AML-193 (cell line): ENCODE data around the gene SCYGR5.
"Not testable (repeated sequence)": the region's sequence is repeated elsewhere in the genome, so short reads cannot be mapped to it uniquely, and the experiment has no call there.

Source experiments
- DNase-seq, 2 experiments: peaks; one replicate each; lab custom pipeline; 2025; lab: John Stamatoyannopoulos, UW

Gene SCYGR5

GRCh38 chr2:227666631-227667170 is at the start of gene SCYGR5:
Gene SCYGR5 (plus strand): TSS chr2:227666804. CDS start chr2:227666804, 0 bp downstream.
- not testable (repeated sequence) for DNase-seq

DNA sequence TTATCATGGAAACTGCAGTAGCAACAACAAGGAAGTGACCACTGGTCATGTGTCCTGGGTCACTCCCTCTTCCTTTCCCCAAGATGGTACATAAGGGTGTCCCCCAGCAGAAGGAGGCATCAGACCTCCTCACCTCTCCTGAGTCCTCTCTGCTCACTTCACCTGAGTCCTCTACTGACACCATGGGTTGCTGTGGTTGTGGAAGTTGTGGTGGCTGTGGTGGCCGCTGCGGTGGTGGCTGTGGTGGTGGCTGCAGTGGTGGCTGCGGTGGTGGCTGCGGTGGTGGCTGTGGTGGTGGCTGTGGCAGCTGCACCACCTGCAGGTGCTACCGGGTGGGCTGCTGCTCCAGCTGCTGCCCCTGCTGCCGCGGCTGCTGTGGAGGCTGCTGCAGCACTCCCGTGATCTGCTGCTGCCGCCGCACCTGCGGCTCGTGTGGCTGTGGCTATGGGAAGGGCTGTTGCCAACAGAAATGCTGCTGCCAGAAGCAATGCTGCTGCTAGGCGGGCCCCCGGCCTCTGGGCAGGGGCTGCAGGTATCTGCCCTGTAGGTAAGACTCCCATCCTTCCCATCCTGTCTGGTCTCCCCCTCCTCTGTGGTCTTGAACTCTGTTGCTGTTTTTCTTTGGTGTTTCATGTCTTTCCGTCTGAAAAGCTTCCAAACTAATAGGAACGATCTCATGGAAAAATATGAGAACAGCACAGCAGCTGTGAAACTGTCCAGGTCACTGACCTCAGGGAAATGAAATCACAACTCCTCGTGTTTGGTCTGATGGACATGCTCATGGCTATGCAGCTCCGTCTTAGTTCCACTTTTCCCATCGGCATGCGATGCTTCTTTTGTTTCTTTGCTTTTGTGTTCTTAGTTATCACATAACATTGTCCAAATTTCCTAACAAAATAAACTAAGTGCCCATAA is 49.0 kb upstream of the SCYGR5 start, which contains the start of gene SCYGR4:
Gene SCYGR4 (plus strand): TSS at position 183 of the 915 bp plus-strand sequence. CDS start 0 bp downstream, at position 183.
- no peak for DNase-seq

- no peak for DNase-seq
Observed at GRCh38 chr2:227623226-227623625, 43.4 kb upstream of the SCYGR5 start.

GRCh38 chr2:227625420-227625819 is 41.2 kb upstream of the SCYGR5 start:
- no peak for DNase-seq

DNA sequence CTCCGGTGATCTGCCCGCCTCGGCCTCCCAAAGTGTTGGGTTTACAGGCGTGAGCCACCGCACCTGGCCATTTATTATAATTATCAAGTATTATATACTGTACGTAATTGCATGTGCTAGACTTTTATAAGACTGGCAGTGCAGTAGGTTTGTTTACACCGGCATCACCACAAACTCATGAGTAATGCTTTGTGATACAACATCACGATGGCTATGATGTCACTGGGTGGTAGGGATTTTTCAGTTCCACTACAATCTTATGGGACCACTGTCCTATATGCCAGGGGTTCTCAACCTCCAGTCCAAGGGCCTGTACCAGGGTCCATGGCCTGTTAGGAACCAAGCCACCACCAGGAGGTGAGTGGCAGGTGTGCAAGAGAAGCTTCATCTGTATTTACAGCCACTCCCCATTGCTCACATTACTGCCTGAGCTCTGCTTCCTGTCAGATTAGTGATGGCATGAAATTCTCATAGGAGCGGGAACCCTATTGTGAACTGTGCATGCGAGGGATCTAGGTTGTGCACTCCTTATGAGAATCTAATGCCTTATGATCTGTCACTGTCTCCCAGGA is 39.9 kb upstream of the SCYGR5 start:
- DNase-seq, result no peak

DNA sequence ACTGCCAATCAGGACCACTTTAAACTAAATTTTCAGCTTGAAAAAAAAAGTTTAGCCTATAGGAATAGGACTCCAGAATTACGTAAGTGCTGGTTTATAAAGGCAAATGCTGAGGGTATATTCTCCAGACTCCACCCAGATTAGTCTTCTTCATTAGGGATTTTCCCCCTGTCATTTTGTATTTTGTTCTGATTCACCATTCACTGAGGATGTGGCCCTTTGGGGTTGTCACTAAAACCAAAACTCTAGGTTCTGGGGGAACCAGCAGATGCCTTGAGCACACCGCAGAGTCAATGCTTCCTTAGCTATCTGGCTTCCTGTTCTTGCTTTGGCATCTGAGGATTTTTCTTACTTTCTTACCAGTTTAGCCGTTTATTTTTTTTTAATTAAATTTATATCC is 38.8 kb upstream of the SCYGR5 start:
- DNase-seq, result no peak

- DNase-seq, result no peak
Observed at GRCh38 chr2:227629435-227629834, 37.2 kb upstream of the SCYGR5 start.

DNA sequence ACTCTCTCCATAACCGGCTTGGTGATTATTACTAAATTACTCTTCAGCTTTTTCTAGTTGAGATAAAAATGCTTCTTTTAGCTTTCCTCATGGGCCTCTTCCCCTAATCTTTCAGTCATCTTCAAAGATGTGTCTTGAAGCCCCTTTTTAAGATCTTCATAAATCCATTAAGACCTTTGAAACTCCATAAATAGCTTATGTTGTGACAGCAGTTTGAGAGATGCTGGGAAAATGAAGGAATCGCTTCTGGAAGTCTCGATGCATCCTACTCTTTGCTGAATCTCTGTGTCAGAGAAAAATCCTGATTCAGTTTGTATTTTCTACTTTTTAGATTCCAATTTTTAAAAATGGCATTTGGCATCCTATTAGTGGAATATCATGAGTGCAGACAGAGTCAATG is 36.3 kb upstream of the SCYGR5 start:
- no peak for DNase-seq

DNA sequence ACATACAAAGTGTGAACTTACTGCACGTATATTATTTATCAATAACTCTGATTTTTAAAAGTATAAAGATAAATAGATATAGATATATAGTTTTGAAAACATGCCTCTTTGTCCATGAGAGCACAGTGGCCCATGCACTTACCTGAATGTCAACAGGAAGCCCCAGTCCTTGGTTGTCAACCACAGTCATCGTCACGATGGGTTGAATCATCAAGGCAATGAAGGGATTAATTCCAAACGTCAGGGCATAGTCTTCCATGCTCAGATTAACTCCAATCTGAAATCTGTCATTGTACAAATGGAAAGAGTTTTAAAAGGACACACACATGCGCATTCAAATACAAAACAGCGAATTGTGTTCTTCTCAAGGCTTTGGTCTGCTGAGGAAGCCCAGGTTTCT is 33.8 kb upstream of the SCYGR5 start:
- no peak for DNase-seq

GRCh38 chr2:227634201-227634600 is 32.4 kb upstream of the SCYGR5 start:
- DNase-seq, result no peak

GRCh38 chr2:227642656-227643055 is 23.9 kb upstream of the SCYGR5 start:
- no peak for DNase-seq

- no peak for DNase-seq
Observed at GRCh38 chr2:227643990-227644551, 22.5 kb upstream of the SCYGR5 start.

- no peak for DNase-seq
Observed at GRCh38 chr2:227653419-227653818, 13.2 kb upstream of the SCYGR5 start.

DNA sequence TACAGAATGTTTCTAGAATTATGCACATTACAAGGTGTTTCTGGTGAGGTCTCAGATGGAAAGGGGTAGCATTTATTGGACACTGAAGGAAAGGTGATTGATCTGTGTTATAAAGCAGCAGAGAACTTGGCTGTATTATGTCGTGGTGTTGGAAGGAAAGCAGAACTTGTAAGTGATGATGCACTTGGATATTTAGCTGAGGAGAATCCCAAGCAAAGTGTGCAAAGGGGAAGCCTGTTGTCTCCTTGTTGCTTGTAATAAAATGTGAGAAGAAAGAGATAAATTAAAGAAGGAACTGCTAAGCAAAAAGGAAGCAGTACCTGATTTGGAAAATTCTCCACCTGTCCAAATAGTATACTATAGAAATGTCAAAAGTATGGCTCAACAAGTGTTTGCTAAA is 12.2 kb upstream of the SCYGR5 start:
- DNase-seq, result no peak

- DNase-seq, result peak in 1 of 2 experiments; percentile 18
Observed at GRCh38 chr2:227655454-227655853, 11.2 kb upstream of the SCYGR5 start.

GRCh38 chr2:227657199-227657845 is 9.3 kb upstream of the SCYGR5 start:
- no peak for DNase-seq

- DNase-seq, result no peak
Observed at GRCh38 chr2:227661025-227661649, 5.5 kb upstream of the SCYGR5 start.

DNA sequence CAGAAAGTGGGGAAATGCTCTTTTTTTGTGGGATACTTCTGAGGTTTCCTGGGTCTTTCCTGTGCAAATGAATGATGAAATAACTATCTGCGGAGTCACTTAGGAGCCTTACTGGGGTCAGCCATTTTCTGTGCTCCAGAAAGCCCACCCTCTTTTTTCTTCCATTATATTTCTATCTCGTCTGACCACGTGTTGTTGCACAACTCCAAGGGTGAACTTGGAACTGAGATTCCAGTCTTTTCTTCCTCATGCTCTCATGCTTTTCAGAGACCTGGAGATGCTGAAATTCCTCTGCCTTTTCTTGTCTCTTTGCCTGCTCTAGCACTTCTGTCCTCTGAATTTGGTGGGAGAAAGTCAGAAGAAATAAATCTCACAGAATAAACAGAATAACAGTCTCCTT is 4.8 kb upstream of the SCYGR5 start:
- DNase-seq, result no peak

DNA sequence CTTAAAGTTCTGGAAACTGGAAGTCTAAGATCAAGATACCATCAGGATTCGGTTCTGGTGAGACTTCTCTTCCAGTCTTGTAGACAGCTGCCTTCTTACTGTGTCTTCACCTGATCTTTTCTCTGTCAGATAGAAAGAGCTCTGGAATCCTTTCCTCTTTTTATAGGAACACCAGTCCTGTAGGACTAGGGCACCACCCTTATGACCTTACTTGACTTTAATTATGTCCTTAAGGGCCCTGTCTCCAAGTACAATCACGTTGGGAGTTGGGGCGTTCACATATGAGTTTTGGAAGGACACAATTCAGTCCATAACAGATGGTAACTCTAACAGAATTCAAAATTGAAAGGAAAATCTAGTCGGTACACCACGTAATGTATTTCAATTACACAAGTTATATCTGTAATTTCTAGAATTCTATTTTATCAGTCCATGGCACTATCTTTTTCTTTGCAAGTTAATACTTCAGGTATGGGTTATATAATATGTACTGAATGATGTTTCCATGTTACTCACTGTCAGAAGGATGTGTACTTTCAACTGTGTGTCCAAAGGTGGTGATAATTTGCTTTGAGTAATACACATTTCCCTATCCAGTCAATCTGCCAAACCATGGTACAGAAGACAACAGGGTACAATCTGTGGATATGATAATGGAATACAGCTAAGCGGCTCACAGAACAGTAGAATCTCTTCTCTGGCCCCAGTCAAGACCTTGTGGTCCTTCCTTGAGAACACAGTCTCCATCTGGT is 1.2 kb upstream of the SCYGR5 start:
- DNase-seq, result no peak

GRCh38 chr2:227671170-227671905 is 4.7 kb downstream of the SCYGR5 start:
- DNase-seq, result no peak
